ENCODE measurements around the gene ZNF423. TPM values are rescaled to one million over a fixed set of nuclear protein-coding genes. Genes with fewer than 3 reads are reported as not detected.
"Not testable (repeated sequence)": the region's sequence is repeated elsewhere in the genome, so short reads cannot be mapped to it uniquely, and the experiment has no call there.

The ZNF423 gene
- polyA plus RNA-seq, 4 donors: 0.54 to 10.3 (median 2.9) TPM; not detected in 1

GRCh38 chr16:49890876-49891275, 35.0 kb upstream of the ZNF423 start:
- Histone ChIP-seq H3K4me1 (ENCODE audit: control insufficient read depth in 3 of 3, insufficient read depth in 2 of 3, low read depth in 1 of 3, low read length in 2 of 3) (peaks cover 0 to 17% (median 4%) of the 10 kb centered on the region in 3 donors), H3K4me3 (ENCODE audit: low read depth in 1 of 3, low read length in 3 of 3) (no peak overlapping the region), H3K9me3 (ENCODE audit: control insufficient read depth in 2 of 2, insufficient read depth in 1 of 2, low read depth in 1 of 2, low read length in 1 of 2) (peaks cover 0 to 21% of the 10 kb centered on the region in 2 donors), H3K36me3 (ENCODE audit: control insufficient read depth in 3 of 3, insufficient read depth in 2 of 3, low read depth in 1 of 3, low read length in 3 of 3) (no peaks in the 10 kb centered on the region), H3K27ac (ENCODE audit: low read depth in 1 of 3, low read length in 2 of 3) (no peak overlapping the region), H3K27me3 (ENCODE audit: control insufficient read depth in 3 of 3, insufficient read depth in 3 of 3, low read length in 3 of 3) (peaks cover 0 to 3% (median 0%) of the 10 kb centered on the region in 3 donors)
- FAIRE-seq: no peak
- WGBS, 3 donors: 18 to 29% (median 20%) methylated on average over 5 of the region's 5 CpGs
- DNase-seq: peak; percentile 63 to 82

- no peak for DNase-seq
- FAIRE-seq: no peak
- H3K4me1 ChIP-seq (ENCODE audit: control insufficient read depth in 3 of 3, insufficient read depth in 2 of 3, low read depth in 1 of 3, low read length in 2 of 3): peaks cover 0 to 26% (median 4%) of the 10 kb centered on the region in 3 donors
- no peak overlapping the region for H3K27ac ChIP-seq (ENCODE audit: low read depth in 1 of 3, low read length in 2 of 3)
- H3K9me3 ChIP-seq (ENCODE audit: control insufficient read depth in 2 of 2, insufficient read depth in 1 of 2, low read depth in 1 of 2, low read length in 1 of 2): peaks cover 0 to 21% of the 10 kb centered on the region in 2 donors
- 85 to 92% (median 85%) methylated on average over 5 of the region's 5 CpGs for WGBS, 3 donors
- no peaks in the 10 kb centered on the region for H3K36me3 ChIP-seq (ENCODE audit: control insufficient read depth in 3 of 3, insufficient read depth in 2 of 3, low read depth in 1 of 3, low read length in 3 of 3)
- H3K4me3 ChIP-seq (ENCODE audit: low read depth in 1 of 3, low read length in 3 of 3): no peak overlapping the region
- H3K27me3 ChIP-seq (ENCODE audit: control insufficient read depth in 3 of 3, insufficient read depth in 3 of 3, low read length in 3 of 3): peaks cover 0 to 3% (median 0%) of the 10 kb centered on the region in 3 donors
These were observed 33.9 kb upstream of the ZNF423 start for GRCh38 chr16:49889725-49890397.

GRCh38 chr16:49886554-49887094, 30.7 kb upstream of the ZNF423 start:
- H3K4me3 ChIP-seq (ENCODE audit: low read depth in 1 of 3, low read length in 3 of 3): no peak overlapping the region
- 57 to 70% (median 59%) methylated on average over 9 of the region's 9 CpGs for WGBS, 3 donors
- H3K4me1 ChIP-seq (ENCODE audit: control insufficient read depth in 3 of 3, insufficient read depth in 2 of 3, low read depth in 1 of 3, low read length in 2 of 3): peaks cover 3 to 49% (median 6%) of the 10 kb centered on the region in 3 donors
- H3K27me3 ChIP-seq (ENCODE audit: control insufficient read depth in 3 of 3, insufficient read depth in 3 of 3, low read length in 3 of 3): peaks cover 0 to 3% (median 0%) of the 10 kb centered on the region in 3 donors
- peaks cover 0 to 21% of the 10 kb centered on the region in 2 donors for H3K9me3 ChIP-seq (ENCODE audit: control insufficient read depth in 2 of 2, insufficient read depth in 1 of 2, low read depth in 1 of 2, low read length in 1 of 2)
- DNase-seq (peak; percentile 45 to 52), FAIRE-seq (no peak)
- peak overlapping the region in 1 of 3 donors; percentile 43 for H3K27ac ChIP-seq (ENCODE audit: low read depth in 1 of 3, low read length in 2 of 3)
- H3K36me3 ChIP-seq (ENCODE audit: control insufficient read depth in 3 of 3, insufficient read depth in 2 of 3, low read depth in 1 of 3, low read length in 3 of 3): no peaks in the 10 kb centered on the region

GRCh38 chr16:49884033-49885015, 28.4 kb upstream of the ZNF423 start:
- DNase-seq (peak; percentile 84 to 87), FAIRE-seq (no peak)
- Histone ChIP-seq H3K9me3 (ENCODE audit: control insufficient read depth in 2 of 2, insufficient read depth in 1 of 2, low read depth in 1 of 2, low read length in 1 of 2) (peaks cover 0 to 13% of the 10 kb centered on the region in 2 donors), H3K27me3 (ENCODE audit: control insufficient read depth in 3 of 3, insufficient read depth in 3 of 3, low read length in 3 of 3) (peaks cover 0 to under 1% (median 0%) of the 10 kb centered on the region in 3 donors), H3K36me3 (ENCODE audit: control insufficient read depth in 3 of 3, insufficient read depth in 2 of 3, low read depth in 1 of 3, low read length in 3 of 3) (no peaks in the 10 kb centered on the region), H3K4me1 (ENCODE audit: control insufficient read depth in 3 of 3, insufficient read depth in 2 of 3, low read depth in 1 of 3, low read length in 2 of 3) (peaks cover 3 to 49% (median 6%) of the 10 kb centered on the region in 3 donors), H3K27ac (ENCODE audit: low read depth in 1 of 3, low read length in 2 of 3) (peak overlapping the region in 2 of 3 donors; percentile 20 to 86), H3K4me3 (ENCODE audit: low read depth in 1 of 3, low read length in 3 of 3) (no peak overlapping the region)
- WGBS, 3 donors: 16 to 49% (median 30%) methylated on average over 14 of the region's 14 CpGs

GRCh38 chr16:49883076-49884014, 27.4 kb upstream of the ZNF423 start:
- no peak for FAIRE-seq
- H3K27ac ChIP-seq (ENCODE audit: low read depth in 1 of 3, low read length in 2 of 3): peak overlapping the region in 1 of 3 donors; percentile 86
- H3K27me3 ChIP-seq (ENCODE audit: control insufficient read depth in 3 of 3, insufficient read depth in 3 of 3, low read length in 3 of 3): no peaks in the 10 kb centered on the region
- H3K4me1 ChIP-seq (ENCODE audit: control insufficient read depth in 3 of 3, insufficient read depth in 2 of 3, low read depth in 1 of 3, low read length in 2 of 3): peaks cover 3 to 49% (median 6%) of the 10 kb centered on the region in 3 donors
- peaks cover 0 to 12% of the 10 kb centered on the region in 2 donors for H3K9me3 ChIP-seq (ENCODE audit: control insufficient read depth in 2 of 2, insufficient read depth in 1 of 2, low read depth in 1 of 2, low read length in 1 of 2)
- WGBS, 3 donors: 44 to 61% (median 47%) methylated on average over 16 of the region's 16 CpGs
- no peaks in the 10 kb centered on the region for H3K36me3 ChIP-seq (ENCODE audit: control insufficient read depth in 3 of 3, insufficient read depth in 2 of 3, low read depth in 1 of 3, low read length in 3 of 3)
- H3K4me3 ChIP-seq (ENCODE audit: low read depth in 1 of 3, low read length in 3 of 3): no peak overlapping the region
- no peak for DNase-seq

GRCh38 chr16:49881890-49882289, 26.0 kb upstream of the ZNF423 start:
- no peak overlapping the region for H3K27ac ChIP-seq (ENCODE audit: low read depth in 1 of 3, low read length in 2 of 3)
- no peak for DNase-seq
- no peak for FAIRE-seq

GRCh38 chr16:49878540-49878939, 22.6 kb upstream of the ZNF423 start:
- WGBS, 3 donors: 83 to 89% (median 88%) methylated on average over 3 of the region's 3 CpGs
- H3K27me3 ChIP-seq (ENCODE audit: control insufficient read depth in 3 of 3, insufficient read depth in 3 of 3, low read length in 3 of 3); H3K36me3 ChIP-seq (ENCODE audit: control insufficient read depth in 3 of 3, insufficient read depth in 2 of 3, low read depth in 1 of 3, low read length in 3 of 3); H3K4me3 ChIP-seq (ENCODE audit: low read depth in 1 of 3, low read length in 3 of 3); DNase-seq; FAIRE-seq; H3K9me3 ChIP-seq (ENCODE audit: control insufficient read depth in 2 of 2, insufficient read depth in 1 of 2, low read depth in 1 of 2, low read length in 1 of 2); H3K27ac ChIP-seq (ENCODE audit: low read depth in 1 of 3, low read length in 2 of 3): not testable (repeated sequence)
- peaks cover 0 to 24% (median 0%) of the 10 kb centered on the region in 3 donors for H3K4me1 ChIP-seq (ENCODE audit: control insufficient read depth in 3 of 3, insufficient read depth in 2 of 3, low read depth in 1 of 3, low read length in 2 of 3)

More at GRCh38 chr16:49881890-49882289, 26.0 kb upstream of the ZNF423 start:
- peaks cover 3 to 46% (median 6%) of the 10 kb centered on the region in 3 donors for H3K4me1 ChIP-seq (ENCODE audit: control insufficient read depth in 3 of 3, insufficient read depth in 2 of 3, low read depth in 1 of 3, low read length in 2 of 3)
- H3K9me3 ChIP-seq (ENCODE audit: control insufficient read depth in 2 of 2, insufficient read depth in 1 of 2, low read depth in 1 of 2, low read length in 1 of 2): peaks cover 0 to 1% of the 10 kb centered on the region in 2 donors
- H3K27me3 ChIP-seq (ENCODE audit: control insufficient read depth in 3 of 3, insufficient read depth in 3 of 3, low read length in 3 of 3): no peaks in the 10 kb centered on the region
- 74 to 84% (median 81%) methylated on average over 7 of the region's 7 CpGs for WGBS, 3 donors
- no peak overlapping the region for H3K4me3 ChIP-seq (ENCODE audit: low read depth in 1 of 3, low read length in 3 of 3)
- no peaks in the 10 kb centered on the region for H3K36me3 ChIP-seq (ENCODE audit: control insufficient read depth in 3 of 3, insufficient read depth in 2 of 3, low read depth in 1 of 3, low read length in 3 of 3)

All from small intestine (tissue), 7 donors.